H4 (cell line): ENCODE measurements around the gene ENAH. TPM values are rescaled to one million over a fixed set of nuclear protein-coding genes. Genes with fewer than 3 reads are reported as not detected.
"Not testable (repeated sequence)": the region's sequence is repeated elsewhere in the genome, so short reads cannot be mapped to it uniquely, and the experiment has no call there.

Source experiments
- DNase-seq: peaks from one replicate; pipeline ENCODE4 v3.0.0-alpha.2; 2015; ENCODE audit warnings: low spot score
- total RNA-seq: library from RNA; depleted of rRNA; stranded (reverse); fragments of >200 nt; shearing (Covaris generic); gene quantifications from 2 replicates; pipeline ENCODE4 v1.2.3, GENCODE V29; 2014

ENAH gene
- total RNA-seq, 1 experiment from 2014 or later, result 89.4 TPM

GRCh38 chr1:225473266-225473665 is 179.7 kb downstream of the ENAH start:
- DNase-seq, result not testable (repeated sequence)

GRCh38 chr1:225471453-225472301 is 181.2 kb downstream of the ENAH start:
- DNase-seq, result no peak

- no peak for DNase-seq
These were observed 181.8 kb downstream of the ENAH start for GRCh38 chr1:225471109-225471452.

GRCh38 chr1:225470211-225471108 is 182.5 kb downstream of the ENAH start:
- no peak for DNase-seq

GRCh38 chr1:225469051-225469450 is 183.9 kb downstream of the ENAH start:
- DNase-seq, result no peak

- no peak for DNase-seq
These were observed 184.5 kb downstream of the ENAH start for GRCh38 chr1:225468270-225469020.

- DNase-seq, result no peak
These were observed 185.5 kb downstream of the ENAH start for GRCh38 chr1:225467193-225468020.

GRCh38 chr1:225466848-225467192 is 186.1 kb downstream of the ENAH start:
- DNase-seq, result no peak

- DNase-seq, result no peak
These were observed 187.0 kb downstream of the ENAH start for GRCh38 chr1:225465793-225466517.

GRCh38 chr1:225464851-225465792 is 187.8 kb downstream of the ENAH start:
- DNase-seq, result no peak

- DNase-seq, result no peak
These were observed 190.0 kb downstream of the ENAH start for GRCh38 chr1:225462714-225463574.

- no peak for DNase-seq
These were observed 190.6 kb downstream of the ENAH start for GRCh38 chr1:225462429-225462713.

- DNase-seq, result no peak
These were observed 191.1 kb downstream of the ENAH start for GRCh38 chr1:225461533-225462428.

- DNase-seq, result no peak
These were observed 192.0 kb downstream of the ENAH start for GRCh38 chr1:225460737-225461532.

GRCh38 chr1:225460021-225460736 is 192.7 kb downstream of the ENAH start:
- no peak for DNase-seq

- DNase-seq, result no peak
These were observed 194.7 kb downstream of the ENAH start for GRCh38 chr1:225458222-225458631.
